Measurements from ENCODE around the gene PACS1. TPM values are rescaled to one million over a fixed set of nuclear protein-coding genes. Genes with fewer than 3 reads are reported as not detected.
A peak's percentile ranks its signal among the peaks of the same experiment; 100 is the strongest.
"Not testable (repeated sequence)": the region's sequence is repeated elsewhere in the genome, so short reads cannot be mapped to it uniquely, and the experiment has no call there.

The PACS1 gene
- total RNA-seq, result 306 TPM
- polyA plus RNA-seq, result 10 to 100 TPM; 43.8 to 57.8 (median 47.1) TPM

DNA sequence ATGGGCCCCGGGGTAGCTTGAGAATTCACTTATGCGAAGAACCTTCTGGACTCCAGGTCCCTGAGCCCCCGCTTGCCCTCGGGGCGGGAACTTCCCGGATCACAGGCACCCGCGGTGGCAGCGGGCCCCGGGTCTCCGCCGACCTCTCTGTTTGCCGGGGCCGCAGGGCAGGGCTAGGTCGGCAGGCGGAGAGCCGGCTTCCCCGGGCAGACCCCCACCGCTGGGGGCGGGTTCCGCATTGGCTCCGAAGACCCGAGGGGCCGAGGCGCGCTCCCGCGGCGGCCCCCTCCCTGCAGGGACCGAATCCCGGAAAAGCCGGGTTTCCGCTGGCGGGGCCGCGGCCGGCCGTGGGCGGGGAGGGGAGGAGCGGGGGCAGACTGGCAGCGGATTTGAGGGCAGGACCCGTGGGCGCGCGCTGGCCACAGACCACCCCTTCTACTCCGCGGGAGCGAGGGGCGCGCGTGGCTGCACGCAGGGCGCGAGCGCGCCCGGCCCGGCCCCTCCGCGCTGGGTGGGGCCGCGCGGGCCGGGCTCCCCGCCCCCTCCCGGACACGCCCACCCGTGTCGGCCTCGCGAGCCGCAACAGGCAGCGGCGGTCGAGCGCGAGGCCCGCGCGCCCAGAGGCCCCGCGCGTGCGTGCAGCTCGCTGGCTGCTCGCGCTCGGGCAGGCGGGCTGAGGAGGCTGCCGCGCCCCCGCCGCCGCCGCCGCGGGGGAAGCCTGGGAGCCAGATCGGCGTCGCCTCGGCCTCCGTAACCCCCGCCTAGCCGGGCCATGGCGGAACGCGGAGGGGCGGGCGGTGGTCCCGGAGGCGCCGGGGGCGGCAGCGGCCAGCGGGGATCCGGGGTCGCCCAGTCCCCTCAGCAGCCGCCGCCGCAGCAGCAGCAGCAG lies at the start of gene PACS1:
TSS of gene PACS1 (plus strand) at position 558 of the 889 bp plus-strand sequence. CDS start at position 773, 215 bp downstream.
- Mint-ChIP-seq H3K4me3 (peak within 1 kb of the TSS; percentile 96 to 100 (median 98)), H3K36me3 (peaks cover 59% of the 10 kb centered on the region), H3K27ac (peak within 1 kb of the TSS; percentile 92 to 97 (median 94)), H3K9me3 (peaks cover 0 to 3% (median 0%) of the 10 kb centered on the region in 7 donors), H3K27me3 (peaks cover 6% of the 10 kb centered on the region), H3K4me1 (peaks cover 32 to 68% (median 61%) of the 10 kb centered on the region in 4 donors)
- ATAC-seq (ENCODE audit: low read depth in 2 of 2) (peak; percentile 74 to 76), DNase-seq (peak; percentile 77 to 84 (median 79))
- H3K4me3 ChIP-seq (ENCODE audit: low read depth, low read length), result peak within 1 kb of the TSS; percentile 99
- peak within 1 kb of the TSS; percentile 87 for H3K27ac ChIP-seq (ENCODE audit: insufficient read depth, low read length, poor library complexity, severe bottlenecking)
- peaks cover 45% of the 10 kb centered on the region for H3K36me3 ChIP-seq (ENCODE audit: control insufficient read depth, insufficient read depth, low read length)
- H3K4me1 ChIP-seq (ENCODE audit: control insufficient read depth, insufficient read depth, low read length, poor library complexity, severe bottlenecking), result peaks cover 60% of the 10 kb centered on the region
- H3K9me3 ChIP-seq (ENCODE audit: control insufficient read depth in 2 of 2, low read length in 2 of 2), result peaks cover 1 to 3% of the 10 kb centered on the region in 2 experiments
- H3K27me3 ChIP-seq (ENCODE audit: control insufficient read depth, insufficient read depth, low read length), result no peaks in the 10 kb centered on the region

DNA sequence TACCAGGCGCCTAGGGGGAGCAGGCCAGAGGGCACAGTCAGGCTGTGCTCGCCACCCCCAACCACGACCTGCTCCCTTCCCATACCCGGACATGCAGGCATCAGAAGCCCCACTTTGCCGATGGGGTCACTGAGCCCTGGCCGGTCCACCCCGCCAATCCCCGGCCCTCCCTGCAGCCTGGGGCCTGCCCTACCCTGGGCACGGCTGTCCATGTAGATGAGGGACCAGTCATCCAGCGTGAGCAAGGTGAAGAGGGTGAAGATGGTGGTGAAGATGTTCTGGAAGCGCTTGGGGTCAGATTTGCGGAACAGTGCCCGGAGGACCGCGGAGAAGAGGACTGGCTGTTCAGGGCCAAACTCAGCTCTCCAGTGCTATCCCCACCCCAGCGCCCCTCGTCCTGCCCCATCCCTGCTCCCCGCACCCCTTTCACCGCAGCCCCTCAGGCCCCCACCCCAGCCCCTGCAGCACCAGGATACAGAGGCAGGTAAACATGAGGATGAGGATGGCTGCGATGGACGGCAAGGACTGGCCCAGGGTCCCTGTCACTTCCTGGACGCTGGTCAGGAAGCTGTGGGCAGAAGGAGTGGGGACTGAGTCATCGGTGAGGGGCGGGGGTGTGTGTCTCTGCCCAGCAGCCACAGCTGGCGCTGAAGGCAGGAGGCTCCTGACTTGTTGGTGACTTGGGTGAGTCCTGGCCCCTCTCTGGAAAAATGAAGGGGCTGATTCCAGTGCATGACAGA lies 49.3 kb upstream of the PACS1 start:
- DNase-seq (no peak), ATAC-seq (ENCODE audit: low read depth in 2 of 2) (no peak)
- H3K27ac Mint-ChIP-seq, result no peak overlapping the region
- Histone ChIP-seq H3K36me3 (ENCODE audit: control insufficient read depth, insufficient read depth, low read length) (no peaks in the 10 kb centered on the region), H3K4me3 (ENCODE audit: low read depth, low read length) (no peak overlapping the region), H3K4me1 (ENCODE audit: control insufficient read depth, insufficient read depth, low read length, poor library complexity, severe bottlenecking) (peaks cover 6% of the 10 kb centered on the region), H3K27ac (ENCODE audit: insufficient read depth, low read length, poor library complexity, severe bottlenecking) (no peak overlapping the region), H3K27me3 (ENCODE audit: control insufficient read depth, insufficient read depth, low read length) (no peaks in the 10 kb centered on the region), H3K9me3 (ENCODE audit: control insufficient read depth in 2 of 2, low read length in 2 of 2) (no peaks in the 10 kb centered on the region)
- H3K27me3 Mint-ChIP-seq, result peaks cover 6% of the 10 kb centered on the region
- H3K36me3 Mint-ChIP-seq, result no peaks in the 10 kb centered on the region
- H3K4me3 Mint-ChIP-seq, result no peak overlapping the region
- H3K9me3 Mint-ChIP-seq, result no peaks in the 10 kb centered on the region
- H3K4me1 Mint-ChIP-seq, result peaks cover 4 to 6% (median 5%) of the 10 kb centered on the region in 4 donors

DNA sequence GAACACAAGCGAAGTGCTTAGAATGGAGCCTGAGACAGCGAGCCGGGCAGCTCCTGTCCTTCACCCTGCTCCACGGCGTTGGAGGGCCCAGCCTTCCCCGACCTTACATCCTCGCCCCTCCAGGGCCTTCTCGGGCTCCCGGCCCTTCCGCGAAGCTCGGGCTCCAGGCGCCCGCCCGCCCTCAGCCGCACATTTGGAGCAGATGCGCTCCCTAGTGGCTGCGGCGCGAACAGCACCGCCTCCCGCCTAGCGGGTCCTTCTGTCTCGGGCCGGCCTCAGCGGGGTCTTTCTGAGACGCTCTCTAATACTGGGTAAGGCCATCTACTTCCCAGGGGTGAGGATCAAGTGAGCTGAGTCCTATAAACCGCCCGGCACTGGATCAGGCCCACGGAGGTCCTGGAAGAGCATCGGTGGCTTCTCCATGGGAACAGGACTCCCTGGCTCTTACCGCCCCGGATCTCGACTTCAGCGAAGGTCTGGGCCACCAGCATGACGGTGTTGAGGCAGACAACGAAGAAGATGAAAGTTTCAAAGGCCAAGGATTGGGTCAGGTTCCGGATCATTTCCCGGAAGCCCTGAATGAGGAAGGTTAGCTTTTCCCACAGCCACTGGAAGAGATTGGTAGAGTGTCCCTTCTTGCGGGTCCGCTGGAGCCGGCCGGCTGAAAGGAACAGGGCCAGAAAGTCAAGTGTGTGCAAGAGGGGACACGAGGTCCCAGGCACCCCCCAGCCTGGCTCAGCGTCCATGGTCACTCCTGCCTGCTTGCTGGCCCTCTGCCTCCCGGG lies 47.5 kb upstream of the PACS1 start:
- no peak overlapping the region for H3K4me3 ChIP-seq (ENCODE audit: low read depth, low read length)
- ATAC-seq (ENCODE audit: low read depth in 2 of 2) (peak; percentile 83 to 85), DNase-seq (peak; percentile 64 to 69 (median 67))
- H3K9me3 Mint-ChIP-seq, result no peaks in the 10 kb centered on the region
- peak overlapping the region in 2 of 4 donors; percentile 33 to 76 for H3K4me3 Mint-ChIP-seq
- no peak overlapping the region for H3K27ac ChIP-seq (ENCODE audit: insufficient read depth, low read length, poor library complexity, severe bottlenecking)
- H3K27ac Mint-ChIP-seq, result peak overlapping the region in 1 of 3 donors; percentile 71
- peaks cover 8% of the 10 kb centered on the region for H3K27me3 Mint-ChIP-seq
- H3K4me1 Mint-ChIP-seq, result peaks cover 4 to 6% (median 5%) of the 10 kb centered on the region in 4 donors
- no peaks in the 10 kb centered on the region for H3K9me3 ChIP-seq (ENCODE audit: control insufficient read depth in 2 of 2, low read length in 2 of 2)
- peaks cover 6% of the 10 kb centered on the region for H3K4me1 ChIP-seq (ENCODE audit: control insufficient read depth, insufficient read depth, low read length, poor library complexity, severe bottlenecking)
- no peaks in the 10 kb centered on the region for H3K36me3 ChIP-seq (ENCODE audit: control insufficient read depth, insufficient read depth, low read length)
- H3K36me3 Mint-ChIP-seq, result no peaks in the 10 kb centered on the region
- no peaks in the 10 kb centered on the region for H3K27me3 ChIP-seq (ENCODE audit: control insufficient read depth, insufficient read depth, low read length)

DNA sequence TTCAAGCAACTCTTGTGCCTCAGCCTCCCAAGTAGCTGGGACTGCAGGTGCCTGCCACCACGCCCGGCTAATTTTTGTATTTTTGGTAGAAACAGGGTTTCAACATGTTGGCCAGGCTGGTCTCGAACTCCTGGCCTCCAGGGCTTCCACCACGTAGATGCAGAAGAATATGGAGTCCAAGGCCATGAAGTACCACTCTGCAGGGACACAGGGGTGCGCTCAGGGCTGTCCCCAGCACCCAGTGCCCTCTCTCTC lies 47.0 kb upstream of the PACS1 start:
- not testable (repeated sequence) for ATAC-seq (ENCODE audit: low read depth in 2 of 2); H3K4me1 ChIP-seq (ENCODE audit: control insufficient read depth, insufficient read depth, low read length, poor library complexity, severe bottlenecking); H3K4me1 Mint-ChIP-seq; H3K27ac Mint-ChIP-seq; DNase-seq; H3K27ac ChIP-seq (ENCODE audit: insufficient read depth, low read length, poor library complexity, severe bottlenecking); H3K36me3 ChIP-seq (ENCODE audit: control insufficient read depth, insufficient read depth, low read length); H3K9me3 ChIP-seq (ENCODE audit: control insufficient read depth in 2 of 2, low read length in 2 of 2); H3K4me3 Mint-ChIP-seq; H3K27me3 ChIP-seq (ENCODE audit: control insufficient read depth, insufficient read depth, low read length); H3K4me3 ChIP-seq (ENCODE audit: low read depth, low read length); H3K9me3 Mint-ChIP-seq; H3K36me3 Mint-ChIP-seq
- peaks cover 13% of the 10 kb centered on the region for H3K27me3 Mint-ChIP-seq

DNA sequence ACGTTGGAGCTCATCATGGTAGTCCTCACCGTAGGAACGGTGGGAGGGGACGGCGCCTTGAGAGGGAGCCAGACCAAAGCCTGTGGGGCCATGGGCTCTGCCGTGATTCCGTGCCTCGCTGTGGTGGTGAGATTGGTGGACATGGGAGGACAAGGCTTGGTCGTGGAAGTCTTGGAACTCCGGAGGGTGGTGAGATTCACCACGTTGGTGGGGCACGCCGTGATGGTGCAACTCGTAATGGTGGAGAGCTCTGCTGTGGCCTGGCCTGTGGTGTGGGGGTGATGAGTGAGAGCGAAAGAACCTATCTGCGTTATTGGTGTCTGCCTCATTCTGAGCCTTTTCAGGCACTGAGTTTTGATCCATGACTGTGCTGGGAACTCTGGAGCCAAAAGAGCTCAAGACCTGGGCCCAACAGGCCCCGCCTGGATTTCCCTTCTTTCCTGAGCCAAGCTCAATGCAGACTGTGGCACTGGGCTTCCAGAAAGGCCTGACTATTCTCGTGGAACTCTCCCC lies 44.0 kb upstream of the PACS1 start, which contains the start of gene CATSPER1:
TSS of gene CATSPER1 (minus strand) at position 463 of the 513 bp plus-strand sequence. CDS start at position 363, 100 bp downstream.
- Mint-ChIP-seq H3K27ac (no peak within 1 kb of the TSS), H3K36me3 (no peaks in the 10 kb centered on the region), H3K9me3 (no peaks in the 10 kb centered on the region), H3K4me3 (no peak within 1 kb of the TSS), H3K4me1 (peaks cover 4 to 6% (median 5%) of the 10 kb centered on the region in 4 donors), H3K27me3 (peaks cover 13% of the 10 kb centered on the region)
- ATAC-seq (ENCODE audit: low read depth in 2 of 2) (no peak), DNase-seq (no peak)
- H3K27ac ChIP-seq (ENCODE audit: insufficient read depth, low read length, poor library complexity, severe bottlenecking), result no peak within 1 kb of the TSS
- H3K4me3 ChIP-seq (ENCODE audit: low read depth, low read length), result no peak within 1 kb of the TSS
- no peaks in the 10 kb centered on the region for H3K36me3 ChIP-seq (ENCODE audit: control insufficient read depth, insufficient read depth, low read length)
- H3K27me3 ChIP-seq (ENCODE audit: control insufficient read depth, insufficient read depth, low read length), result no peaks in the 10 kb centered on the region
- no peaks in the 10 kb centered on the region for H3K9me3 ChIP-seq (ENCODE audit: control insufficient read depth in 2 of 2, low read length in 2 of 2)
- H3K4me1 ChIP-seq (ENCODE audit: control insufficient read depth, insufficient read depth, low read length, poor library complexity, severe bottlenecking), result peaks cover 6% of the 10 kb centered on the region

DNA sequence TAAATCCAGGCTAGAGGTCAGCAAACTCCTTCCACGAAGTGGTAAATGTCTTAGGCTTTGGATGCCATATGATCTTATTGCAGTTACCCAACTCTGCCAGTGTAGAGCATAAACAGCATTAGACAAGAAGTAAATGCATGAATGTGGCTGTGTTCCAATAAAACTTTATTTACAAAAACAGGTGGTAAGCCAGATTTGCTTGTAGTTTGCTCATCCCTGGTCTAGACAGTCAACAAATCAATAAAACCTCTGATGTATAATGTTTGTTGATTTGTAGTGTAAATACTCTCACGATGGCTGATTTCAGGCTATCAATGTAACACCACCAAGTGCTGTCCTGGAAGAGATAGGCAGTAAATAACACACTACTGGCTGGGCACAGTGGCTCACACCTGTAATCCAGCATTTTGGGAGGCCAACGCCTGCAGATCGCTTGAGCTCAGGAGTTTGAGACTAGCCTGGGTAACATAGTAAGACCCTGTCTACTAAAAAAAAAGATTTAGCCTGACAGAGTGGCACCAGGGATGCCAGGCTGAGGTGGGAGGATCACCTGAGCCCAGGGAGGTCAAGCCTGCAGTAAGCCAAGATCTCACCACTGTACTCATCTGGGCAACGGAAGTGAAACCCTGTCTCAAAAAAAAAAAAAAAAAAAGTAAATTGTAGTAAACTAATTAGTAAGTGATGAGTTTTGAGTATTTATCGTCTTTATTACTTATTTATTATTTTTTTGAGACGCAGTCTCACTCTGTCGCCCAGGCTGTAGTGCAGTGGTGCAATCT lies 36.9 kb upstream of the PACS1 start:
- no peaks in the 10 kb centered on the region for H3K4me1 ChIP-seq (ENCODE audit: control insufficient read depth, insufficient read depth, low read length, poor library complexity, severe bottlenecking)
- no peak overlapping the region for H3K4me3 Mint-ChIP-seq
- ATAC-seq (ENCODE audit: low read depth in 2 of 2), result no peak
- H3K27ac Mint-ChIP-seq, result no peak overlapping the region
- H3K4me3 ChIP-seq (ENCODE audit: low read depth, low read length), result no peak overlapping the region
- H3K36me3 Mint-ChIP-seq, result no peaks in the 10 kb centered on the region
- H3K27me3 ChIP-seq (ENCODE audit: control insufficient read depth, insufficient read depth, low read length), result no peaks in the 10 kb centered on the region
- H3K4me1 Mint-ChIP-seq, result no peaks in the 10 kb centered on the region
- no peaks in the 10 kb centered on the region for H3K9me3 Mint-ChIP-seq
- H3K27me3 Mint-ChIP-seq, result peaks cover 19% of the 10 kb centered on the region
- H3K36me3 ChIP-seq (ENCODE audit: control insufficient read depth, insufficient read depth, low read length), result no peaks in the 10 kb centered on the region
- no peak for DNase-seq
- no peaks in the 10 kb centered on the region for H3K9me3 ChIP-seq (ENCODE audit: control insufficient read depth in 2 of 2, low read length in 2 of 2)
- H3K27ac ChIP-seq (ENCODE audit: insufficient read depth, low read length, poor library complexity, severe bottlenecking), result no peak overlapping the region
